ENCODE measurements around the gene HCST. TPM values are rescaled to one million over a fixed set of nuclear protein-coding genes. Genes with fewer than 3 reads are reported as not detected.

HCST gene
- total RNA-seq, 4 donors from 2014 or later = 1.2 to 1.5 TPM; not detected in 2

- Histone ChIP-seq H3K4me1 (no peaks in the 10 kb centered on the region), H3K9me3 (no peaks in the 10 kb centered on the region), H3K27me3 (peaks cover 0 to 3% (median 2%) of the 10 kb centered on the region in 3 donors), H3K4me3 (no peak overlapping the region), H3K27ac (no peak overlapping the region), H3K36me3 (no peaks in the 10 kb centered on the region)
- intact Hi-C loops (cut with DNase I; ENCODE audit: low total_unique reads) (no loop called here), in situ Hi-C loops (cut with MboI; ENCODE audit: low sequenced_read_pairs in 4 of 4) (no loop called here)
- no peak for TF ChIP-seq CTCF (IDR thresholded peaks at IDR 0.05 in 4 of 5, conservative IDR thresholded peaks at IDR 0.05 in 1 of 5)
- TF ChIP-seq POLR2A (IDR thresholded peaks at IDR 0.05) = no peak
- ATAC-seq (no peak), DNase-seq (no peak)
Observed at GRCh38 chr19:35913589-35913988, 11.3 kb downstream of the HCST start.

- no peak overlapping the region for H3K4me3 ChIP-seq
- intact Hi-C loops (cut with DNase I; ENCODE audit: low total_unique reads) = no loop called here
- H3K4me1 ChIP-seq = no peaks in the 10 kb centered on the region
- H3K36me3 ChIP-seq = no peaks in the 10 kb centered on the region
- ATAC-seq (no peak), DNase-seq (no peak)
- in situ Hi-C loops (cut with MboI; ENCODE audit: low sequenced_read_pairs in 4 of 4) = no loop called here
- no peaks in the 10 kb centered on the region for H3K9me3 ChIP-seq
- no peak overlapping the region for H3K27ac ChIP-seq
- H3K27me3 ChIP-seq = peaks cover 0 to 3% (median 0%) of the 10 kb centered on the region in 3 donors
- TF ChIP-seq POLR2A (IDR thresholded peaks at IDR 0.05) (no peak), CTCF (IDR thresholded peaks at IDR 0.05 in 4 of 5, conservative IDR thresholded peaks at IDR 0.05 in 1 of 5) (no peak)
Observed at GRCh38 chr19:35915443-35915842, 13.1 kb downstream of the HCST start.

GRCh38 chr19:35919306-35919705 lies 17.0 kb downstream of the HCST start:
- Histone ChIP-seq H3K27me3 (peaks cover 0 to 3% (median 3%) of the 10 kb centered on the region in 3 donors), H3K4me1 (no peaks in the 10 kb centered on the region), H3K27ac (no peak overlapping the region), H3K4me3 (no peak overlapping the region), H3K9me3 (no peaks in the 10 kb centered on the region), H3K36me3 (no peaks in the 10 kb centered on the region)
- in situ Hi-C loops (cut with MboI; ENCODE audit: low sequenced_read_pairs in 4 of 4) (no loop called here), intact Hi-C loops (cut with DNase I; ENCODE audit: low total_unique reads) (no loop called here)
- ATAC-seq (no peak), DNase-seq (no peak)
- no peak for TF ChIP-seq CTCF (IDR thresholded peaks at IDR 0.05 in 4 of 5, conservative IDR thresholded peaks at IDR 0.05 in 1 of 5)
- no peak for TF ChIP-seq POLR2A (IDR thresholded peaks at IDR 0.05)

- in situ Hi-C loops (cut with MboI; ENCODE audit: low sequenced_read_pairs in 4 of 4) = no loop called here
- DNase-seq = no peak
- ATAC-seq = no peak
- no peaks in the 10 kb centered on the region for H3K4me1 ChIP-seq
- no peak for TF ChIP-seq CTCF (IDR thresholded peaks at IDR 0.05 in 4 of 5, conservative IDR thresholded peaks at IDR 0.05 in 1 of 5)
- TF ChIP-seq POLR2A (IDR thresholded peaks at IDR 0.05) = no peak
- intact Hi-C loops (cut with DNase I; ENCODE audit: low total_unique reads) = no loop called here
- H3K4me3 ChIP-seq = no peak overlapping the region
- no peaks in the 10 kb centered on the region for H3K9me3 ChIP-seq
- H3K27me3 ChIP-seq = peaks cover 2 to 5% (median 3%) of the 10 kb centered on the region in 3 donors
- no peak overlapping the region for H3K27ac ChIP-seq
- no peaks in the 10 kb centered on the region for H3K36me3 ChIP-seq
Observed at GRCh38 chr19:35921012-35921411, 18.7 kb downstream of the HCST start.

- intact Hi-C loops (cut with DNase I; ENCODE audit: low total_unique reads) = no loop called here
Observed at GRCh38 chr19:35925501-35925900, 23.2 kb downstream of the HCST start.

More at GRCh38 chr19:35925501-35925900, 23.2 kb downstream of the HCST start:
- H3K27me3 ChIP-seq = peaks cover 3 to 4% (median 4%) of the 10 kb centered on the region in 3 donors
- no peak overlapping the region for H3K4me3 ChIP-seq
- no peak for ATAC-seq
- H3K9me3 ChIP-seq = no peaks in the 10 kb centered on the region
- H3K36me3 ChIP-seq = no peaks in the 10 kb centered on the region
- no peaks in the 10 kb centered on the region for H3K4me1 ChIP-seq
- no peak for TF ChIP-seq CTCF (IDR thresholded peaks at IDR 0.05 in 4 of 5, conservative IDR thresholded peaks at IDR 0.05 in 1 of 5)
- no peak for TF ChIP-seq POLR2A (IDR thresholded peaks at IDR 0.05)
- H3K27ac ChIP-seq = no peak overlapping the region
- in situ Hi-C loops (cut with MboI; ENCODE audit: low sequenced_read_pairs in 4 of 4) = no loop called here
- no peak for DNase-seq
